ENCODE data around the gene TMUB1.

TMUB1 gene

GRCh38 chr7:151101621-151102396 lies 18.5 kb upstream of the TMUB1 start:
- DNase-seq: no peak

GRCh38 chr7:151100921-151101320 lies 17.6 kb upstream of the TMUB1 start:
- DNase-seq: no peak

GRCh38 chr7:151099486-151100211 lies 16.4 kb upstream of the TMUB1 start:
- no peak for DNase-seq

GRCh38 chr7:151095828-151096475 lies 12.7 kb upstream of the TMUB1 start:
- DNase-seq: no peak

GRCh38 chr7:151095123-151095797 lies 12.0 kb upstream of the TMUB1 start:
- no peak for DNase-seq

- no peak for DNase-seq
Observed at GRCh38 chr7:151094675-151095074, 11.4 kb upstream of the TMUB1 start.

GRCh38 chr7:151093748-151094147 lies 10.5 kb upstream of the TMUB1 start:
- no peak for DNase-seq

- no peak for DNase-seq
Observed at GRCh38 chr7:151091988-151092387, 8.7 kb upstream of the TMUB1 start.

GRCh38 chr7:151091431-151091830 lies 8.1 kb upstream of the TMUB1 start:
- DNase-seq: no peak

- no peak for DNase-seq
Observed at GRCh38 chr7:151091003-151091402, 7.7 kb upstream of the TMUB1 start.

GRCh38 chr7:151089893-151090730 lies 6.8 kb upstream of the TMUB1 start:
- no peak for DNase-seq

- DNase-seq: peak; percentile 13
Observed at GRCh38 chr7:151088856-151089699, 5.8 kb upstream of the TMUB1 start.

- no peak for DNase-seq
Observed at GRCh38 chr7:151088019-151088855, 4.9 kb upstream of the TMUB1 start.

- peak; percentile 74 for DNase-seq
Observed at GRCh38 chr7:151087245-151088018, 4.1 kb upstream of the TMUB1 start.

GRCh38 chr7:151086802-151087244 lies 3.5 kb upstream of the TMUB1 start:
- no peak for DNase-seq

- DNase-seq: peak; percentile 89
Observed at GRCh38 chr7:151085691-151086620, 2.7 kb upstream of the TMUB1 start, which contains the start of gene AGAP3. AGAP3 (plus strand) TSS chr7:151086475; CDS start chr7:151086742, 267 bp downstream.

GRCh38 chr7:151085329-151085690 lies 2.0 kb upstream of the TMUB1 start:
- DNase-seq: no peak

- no peak for DNase-seq
Observed at GRCh38 chr7:151083824-151084160, 499 bp upstream of the TMUB1 start.
